K562 (cell line): ENCODE data around the gene P2RY6. TPM values are rescaled to one million over a fixed set of nuclear protein-coding genes. Genes with fewer than 3 reads are reported as not detected.

Source experiments
- ATAC-seq: fragments of 200-7000 bp; cut with Tn5 transposase; 3 replicates; pipeline ENCODE4 v1.9.1; 2020; ENCODE audit warnings: moderate library complexity
- BruUV-seq: library from RNA; stranded (reverse); fragments of 400-500 nt; replicated peaks from 2 replicates; lab custom pipeline; 2021; lab: Mats Ljungman, UMichigan
- CTCF ChIA-PET: fragments of 300-600 bp; formaldehyde crosslinking; extraction: SDS; loops from one replicate; lab custom pipeline; 2021; ENCODE audit warnings: low intra/inter-chr PET ratio; lab: Yijun Ruan, JAX
- POLR2A ChIA-PET: fragments of 300-600, 350-650 bp; sonication (Branson Sonifier 250); formaldehyde crosslinking; extraction: SDS; loops from one replicate; lab custom pipeline; 2021; ENCODE audit warnings: antibody characterized with exemption, inconsistent platforms; lab: Yijun Ruan, JAX
- DNase-seq, 4 experiments: peaks; one replicate each; pipeline versions ENCODE4 v3.0.0 to v3.0.0-alpha.2; 2011 to 2018; ENCODE audit warnings: low spot score in 3 of 4, mixed read lengths in 3 of 4; ENCODE audit errors: extremely low read depth in 1 of 4
- FAIRE-seq: peaks from 2 replicates; lab custom pipeline; 2011; peaks lifted over from hg19 to GRCh38; lab: Jason Lieb, UNC
- H2AFZ ChIP-seq: 2 replicates; pipeline ENCODE4 v1.6.0; 2011; ENCODE audit warnings: low read depth, low read length, control low read depth, inconsistent platforms
- H3K27ac ChIP-seq: fragments of 200-600 bp; 3 replicates; pipeline ENCODE4 v1.8.0; 2011; ENCODE audit warnings: low read depth, mild to moderate bottlenecking, control low read depth, inconsistent platforms, low read length, moderate library complexity, mixed read lengths; ENCODE audit errors: extremely low read depth
- H3K27me3 ChIP-seq, 2 experiments: fragments of 300-600 bp in 1 of 2; 2 replicates in 1 of 2; 3 replicates in 1 of 2; pipeline versions ENCODE4 v1.6.0 to v1.8.0; 2011; ENCODE audit warnings: inconsistent platforms in 2 of 2, low read length in 2 of 2, mild to moderate bottlenecking in 1 of 2, mixed read lengths in 1 of 2, moderate library complexity in 1 of 2; ENCODE audit not compliant: control insufficient read depth in 2 of 2, insufficient read depth in 2 of 2
- H3K36me3 ChIP-seq: fragments of 300-600 bp; 3 replicates; pipeline ENCODE4 v1.8.0; 2011; ENCODE audit warnings: mild to moderate bottlenecking, low read length, inconsistent platforms; ENCODE audit not compliant: control insufficient read depth, insufficient read depth
- H3K4me1 ChIP-seq, 2 experiments: fragments of 200-600 bp in 1 of 2; replicated peaks in 1 of 2; 2 replicates in 1 of 2; 3 replicates in 1 of 2; pipeline versions ENCODE4 v1.5.1 to v1.8.0; 2011; ENCODE audit warnings: inconsistent platforms in 2 of 2, low read length in 2 of 2, mild to moderate bottlenecking in 1 of 2, mixed read lengths in 1 of 2, moderate library complexity in 1 of 2; ENCODE audit not compliant: control insufficient read depth in 2 of 2, insufficient read depth in 2 of 2
- H3K4me2 ChIP-seq: 2 replicates; pipeline ENCODE4 v1.6.1; 2011; ENCODE audit warnings: low read length, control low read depth, inconsistent platforms, mixed read lengths; ENCODE audit not compliant: insufficient read depth
- H3K4me3 ChIP-seq: fragments of 200-600 bp; sonication (generic), shearing (Covaris generic); 2 replicates; pipeline ENCODE4 v1.5.1; 2016; ENCODE audit warnings: control low read depth, inconsistent platforms
- H3K79me2 ChIP-seq: fragments of 200-600 bp; 3 replicates; pipeline ENCODE4 v1.8.0; 2011; ENCODE audit warnings: low read length, inconsistent platforms; ENCODE audit not compliant: control insufficient read depth, insufficient read depth
- H3K9ac ChIP-seq, 2 experiments: 2 replicates each; pipeline versions ENCODE4 v1.6.0 to v1.6.1; 2011; ENCODE audit warnings: low read depth in 2 of 2, low read length in 2 of 2, control low read depth in 1 of 2, inconsistent platforms in 1 of 2, mild to moderate bottlenecking in 1 of 2, mixed read lengths in 1 of 2; ENCODE audit not compliant: insufficient read depth in 1 of 2
- H3K9me1 ChIP-seq: one replicate; pipeline ENCODE4 v1.6.0; 2011; ENCODE audit warnings: inconsistent platforms, mild to moderate bottlenecking, low read length, moderate library complexity; ENCODE audit not compliant: control insufficient read depth, insufficient read depth
- H3K9me3 ChIP-seq: replicated peaks from 2 replicates; pipeline ENCODE4 v1.5.1; 2011; ENCODE audit warnings: low read depth, low read length, inconsistent platforms; ENCODE audit not compliant: control insufficient read depth, insufficient read depth
- H4K20me1 ChIP-seq: replicated peaks from 2 replicates; pipeline ENCODE4 v1.6.1; 2011; ENCODE audit warnings: low read length, inconsistent platforms, mixed read lengths; ENCODE audit not compliant: control insufficient read depth, insufficient read depth
- CAMTA2 ChIP-seq: fragments of 250-450 bp; sonication (Bioruptor Pico); conservative IDR thresholded peaks from 2 replicates; pipeline ENCODE4 v1.5.1; 2022
- CCAR2 ChIP-seq: fragments of 200-400 bp; formaldehyde crosslinking; IDR thresholded peaks from 2 replicates; pipeline ENCODE4 v1.6.1; 2017; ENCODE audit warnings: mild to moderate bottlenecking, low read depth, low read length
- CHD1 ChIP-seq: fragments of 200-600 bp; sonication (generic); IDR thresholded peaks from one replicate; pipeline ENCODE4 v1.6.1; 2012; ENCODE audit warnings: mild to moderate bottlenecking, moderate library complexity, low read length, inconsistent platforms
- EHMT2 ChIP-seq: fragments of 450-650 bp; IDR thresholded peaks from 2 replicates; pipeline ENCODE4 v1.6.1; 2018; ENCODE audit warnings: antibody characterized with exemption
- FIP1L1 ChIP-seq: fragments of 200-400 bp; formaldehyde crosslinking; IDR thresholded peaks from 2 replicates; pipeline ENCODE4 v1.6.1; 2018; ENCODE audit warnings: mild to moderate bottlenecking, low read depth, low read length; ENCODE audit not compliant: poor library complexity, severe bottlenecking
- GTF2F1 ChIP-seq: IDR thresholded peaks from 2 replicates; pipeline ENCODE4 v1.6.1; 2011; ENCODE audit warnings: low read depth, low read length, improper control_type of control experiment
- SETDB1 ChIP-seq: IDR thresholded peaks from one replicate; pipeline ENCODE4 v1.6.1; 2012; ENCODE audit warnings: low read length, control low read depth, inconsistent platforms
- SRSF7 ChIP-seq: fragments of 200-400 bp; formaldehyde crosslinking; optimal IDR thresholded peaks from 2 replicates; pipeline ENCODE3; 2017; ENCODE audit warnings: mild to moderate bottlenecking, low read depth, low read length
- ZNF347 ChIP-seq: fragments of 450-650 bp; formaldehyde crosslinking; IDR thresholded peaks from 2 replicates; pipeline ENCODE4 v1.4.0; 2020; ENCODE audit warnings: low read depth, mild to moderate bottlenecking, moderate library complexity
- WGBS: fragments of 100-300 bp; shearing (Covaris generic); methylation state at CpG from one replicate; pipeline ENCODE4 v1.1.6; 2016; ENCODE audit warnings: low coverage, mixed read lengths; ENCODE audit not compliant: insufficient coverage; ENCODE audit errors: missing lambda C conversion rate; 5-methylcytosine and 5-hydroxymethylcytosine counted together
- in situ Hi-C: fragments of 300-500 bp; cut with MboI; formaldehyde crosslinking; loops from 4 replicates; pipeline ENCODE4 v1.15.0; 2018; ENCODE audit warnings: inconsistent platforms, mixed read lengths
- intact Hi-C: fragments of 100-400 bp; cut with micrococcal nuclease; formaldehyde crosslinking; loops from 2 replicates; pipeline ENCODE4 v1.14.2; 2022
- polyA plus RNA-seq, 8 experiments: library from polyadenylated mRNA; depleted of rRNA in 4 of 8; stranded (reverse) in 5 of 8; unstranded in 3 of 8; fragments of >200 nt; fragmentation: Nextera tagmentation in 2 of 8; fragmentation: Illumina TruSeq in 1 of 8; extraction: Ambion mirVana in 2 of 8; extraction: Trizol in 1 of 8; gene quantifications; 2 replicates each; pipeline versions ENCODE4 v1.2.1 to v1.2.3, GENCODE V29; 2011 to 2014; ENCODE audit warnings: inconsistent platforms in 1 of 8, missing spikeins in 1 of 8
- total RNA-seq, 7 experiments: library from RNA; depleted of rRNA in 6 of 7; stranded (reverse); fragments of >200 nt in 6 of 7; fragmentation: Illumina TruSeq in 2 of 7; extraction: Trizol in 2 of 7; gene quantifications; 2 replicates each; pipeline versions ENCODE4 v1.2.1 to v1.2.3, GENCODE V29; 2011 to 2021; ENCODE audit warnings: low replicate concordance in 1 of 7

P2RY6 gene
- total and polyA plus RNA-seq, 9 of the 15 experiments (the other 6 are each of a cell fraction or from before 2014, with no cell fraction given), result not detected

- POLR2A ChIA-PET, result interaction anchor here (0.8 kb wide), 1 partner anchor 8 kb away, joined by 3 read pairs; no protein-coding TSS in a partner anchor
- CTCF ChIA-PET, result no interaction called here
- Histone ChIP-seq H3K79me2 (no peaks in the 10 kb centered on the region), H3K36me3 (no peaks in the 10 kb centered on the region), H3K4me3 (no peak overlapping the region), H4K20me1 (no peaks in the 10 kb centered on the region), H3K4me1 (peaks cover 0 to 5% of the 10 kb centered on the region in 2 experiments; a peak in 1 of 5 replicates), H3K27ac (no peak overlapping the region), H3K27me3 (peaks cover 10 to 20% of the 10 kb centered on the region in 2 experiments), H3K9me3 (no peaks in the 10 kb centered on the region), H2AFZ (no peak overlapping the region), H3K9me1 (no peaks in the 10 kb centered on the region), H3K4me2 (no peak overlapping the region), H3K9ac (no peak overlapping the region)
- FAIRE-seq (no peak), ATAC-seq (no peak), DNase-seq (no peak)
- WGBS, result 4% methylated on average over 3 of the region's 3 CpGs
- intact Hi-C loops, result no loop called here
- TF ChIP-seq EHMT2 (no peak), ZNF347 (CRISPR knock-in tag) (no peak), CAMTA2 (CRISPR knock-in tag) (no peak), SETDB1 (no peak), CHD1 (no peak), CCAR2 (no peak), FIP1L1 (no peak), SRSF7 (no peak), GTF2F1 (no peak)
- BruUV-seq, result no TSS peak
- in situ Hi-C loops, result no loop called here
Measured at GRCh38 chr11:73259406-73260126, 12.6 kb upstream of the P2RY6 start.
